Head of caudate nucleus (tissue), 42 donors: ENCODE measurements around the gene ADGRV1.
"Not testable (repeated sequence)": the region's sequence is repeated elsewhere in the genome, so short reads cannot be mapped to it uniquely, and the experiment has no call there.

ENCODE experiments used
- DNase-seq, 42 donors: peaks; one replicate each; pipeline versions ENCODE4 v3.0.0 to v3.0.0-alpha.2; 2020 to 2021; ENCODE audit warnings: mixed read lengths in 7 of 42
- intact Hi-C: fragments of 100-400 bp; cut with DNase I; formaldehyde crosslinking; loops from one replicate; pipeline ENCODE4 v1.15.0; 2022

Gene ADGRV1

DNA sequence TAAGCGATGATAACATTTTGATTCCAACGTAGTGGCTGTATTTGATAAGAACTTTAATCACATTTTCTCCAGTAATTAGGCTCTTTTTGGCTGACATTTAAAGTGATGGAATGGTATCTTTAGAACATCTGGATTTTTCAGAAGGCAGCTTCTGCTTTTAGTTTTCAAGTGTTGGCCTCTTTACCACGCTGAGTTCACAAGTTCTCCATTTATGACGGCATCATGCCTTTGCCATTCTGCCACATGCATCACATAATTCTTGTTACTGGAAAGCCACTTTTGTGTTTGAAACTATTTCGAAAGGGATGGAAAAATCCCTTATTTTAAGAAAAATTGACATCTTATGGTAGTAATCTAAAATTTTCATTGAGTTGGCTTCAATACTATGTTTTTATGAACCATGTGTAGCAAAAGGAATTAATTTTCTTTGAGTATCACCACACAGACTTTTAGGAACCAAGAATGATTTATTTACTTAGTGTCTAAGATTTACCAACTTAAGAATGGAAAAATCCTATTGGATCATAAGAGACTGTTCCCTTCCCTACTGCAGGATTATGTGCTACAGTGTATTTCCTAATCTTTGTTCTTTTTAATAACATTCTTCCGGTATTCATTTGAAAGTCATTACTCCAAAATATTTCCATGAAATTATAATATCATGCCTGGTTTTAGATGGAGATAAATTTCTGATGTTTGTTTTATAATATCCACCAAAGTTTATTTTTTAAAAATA lies 344.2 kb downstream of the ADGRV1 start:
- intact Hi-C loops: no loop called here
- DNase-seq: no peak

DNA sequence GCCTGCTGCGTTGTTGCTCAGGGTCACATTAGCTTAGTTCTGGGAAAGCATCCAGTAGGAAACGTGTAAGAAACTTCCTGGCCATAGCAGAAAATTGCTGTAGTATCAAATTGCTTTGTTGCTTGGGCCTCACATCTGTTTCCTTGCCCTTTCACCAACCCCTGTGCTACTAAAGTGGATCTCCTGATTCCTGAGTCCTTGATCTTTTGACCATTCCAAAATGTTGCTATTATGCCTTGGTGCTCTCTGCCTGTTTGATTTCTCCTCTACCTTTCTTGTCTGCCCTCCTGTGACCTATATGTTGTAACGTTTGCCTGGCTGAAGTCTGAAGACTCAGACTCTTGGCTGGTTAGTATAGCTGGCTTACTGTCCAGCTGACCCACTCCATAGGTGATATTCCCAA lies 350.5 kb downstream of the ADGRV1 start:
- intact Hi-C loops: no loop called here
- DNase-seq: no peak

DNA sequence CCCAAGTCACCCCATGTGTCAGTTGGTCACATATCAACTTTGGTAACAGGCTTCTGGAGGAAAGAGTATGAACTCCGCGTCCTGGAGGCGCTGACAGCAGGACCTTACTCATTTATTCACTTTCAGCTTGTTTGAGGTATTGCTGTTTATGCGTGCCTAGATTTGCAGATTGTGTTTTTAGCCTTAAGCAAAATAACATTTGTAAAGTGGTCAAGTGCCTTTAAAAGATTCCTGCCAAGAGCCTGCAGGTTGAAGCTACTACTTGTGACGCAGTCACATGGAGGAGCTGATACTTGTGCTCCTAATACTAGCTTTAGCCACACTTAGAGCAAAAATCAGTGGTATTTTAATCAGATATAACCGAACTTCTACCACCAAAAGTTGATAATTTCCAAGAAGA lies 351.3 kb downstream of the ADGRV1 start:
- no peak for DNase-seq
- intact Hi-C loops: no loop called here

DNA sequence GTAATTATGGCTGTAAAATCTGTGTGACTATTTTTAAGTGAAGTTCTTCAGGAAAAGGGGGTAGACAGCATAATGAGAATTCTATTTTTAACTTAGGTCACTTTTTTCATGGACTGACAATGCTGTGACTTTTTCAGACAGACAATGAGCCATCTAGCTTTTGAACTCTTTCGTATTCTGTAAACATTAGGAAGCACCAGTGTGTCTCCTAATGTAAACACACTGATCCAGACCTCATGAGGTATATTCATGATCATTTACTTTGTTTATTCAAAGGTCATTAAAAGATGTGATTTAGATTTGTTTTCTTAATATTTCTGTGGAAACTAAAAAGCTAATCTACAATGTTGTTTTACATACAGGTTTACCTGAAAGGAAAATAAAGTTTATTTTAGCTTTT lies 352.6 kb downstream of the ADGRV1 start:
- intact Hi-C loops: no loop called here
- no peak for DNase-seq

DNA sequence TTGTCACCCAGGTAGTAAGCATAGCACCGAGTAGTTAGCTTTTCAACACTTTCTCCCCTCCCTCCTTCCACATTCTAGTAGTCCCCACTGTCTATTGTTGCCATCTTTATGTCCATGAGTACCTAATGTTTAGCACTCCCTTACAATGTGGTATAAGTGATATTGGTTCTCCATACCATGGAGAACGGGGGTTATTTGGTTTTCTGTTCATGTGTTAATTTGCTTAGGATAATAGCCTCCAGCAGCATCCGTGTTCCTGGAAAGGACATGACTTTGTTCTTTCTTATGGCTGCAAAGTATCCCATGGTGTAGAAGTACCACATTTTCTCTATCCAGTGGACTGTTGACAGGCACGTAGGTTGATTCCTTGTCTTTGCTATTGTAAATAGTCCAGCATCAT lies 353.9 kb downstream of the ADGRV1 start:
- DNase-seq: no peak
- intact Hi-C loops: no loop called here

DNA sequence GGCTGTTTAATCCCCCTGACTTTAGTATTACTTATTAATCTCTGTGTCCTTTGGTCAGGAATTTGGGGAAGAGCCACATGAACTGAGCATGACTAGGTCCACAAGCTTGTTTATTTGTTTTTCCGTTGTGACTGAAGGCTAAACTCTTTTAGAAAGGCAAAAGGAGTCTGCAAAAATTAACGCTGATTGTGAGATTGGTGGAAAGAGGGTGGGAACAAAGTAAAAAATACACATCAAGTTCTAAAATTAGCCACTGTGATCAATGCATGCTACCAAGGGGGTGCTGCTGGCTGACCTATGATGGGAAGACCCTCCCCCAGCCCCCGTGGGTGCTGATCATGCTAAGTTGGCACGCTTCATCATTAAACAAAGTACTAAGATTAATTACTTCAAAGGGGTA lies 356.8 kb downstream of the ADGRV1 start:
- no peak for DNase-seq
- intact Hi-C loops: no loop called here

DNA sequence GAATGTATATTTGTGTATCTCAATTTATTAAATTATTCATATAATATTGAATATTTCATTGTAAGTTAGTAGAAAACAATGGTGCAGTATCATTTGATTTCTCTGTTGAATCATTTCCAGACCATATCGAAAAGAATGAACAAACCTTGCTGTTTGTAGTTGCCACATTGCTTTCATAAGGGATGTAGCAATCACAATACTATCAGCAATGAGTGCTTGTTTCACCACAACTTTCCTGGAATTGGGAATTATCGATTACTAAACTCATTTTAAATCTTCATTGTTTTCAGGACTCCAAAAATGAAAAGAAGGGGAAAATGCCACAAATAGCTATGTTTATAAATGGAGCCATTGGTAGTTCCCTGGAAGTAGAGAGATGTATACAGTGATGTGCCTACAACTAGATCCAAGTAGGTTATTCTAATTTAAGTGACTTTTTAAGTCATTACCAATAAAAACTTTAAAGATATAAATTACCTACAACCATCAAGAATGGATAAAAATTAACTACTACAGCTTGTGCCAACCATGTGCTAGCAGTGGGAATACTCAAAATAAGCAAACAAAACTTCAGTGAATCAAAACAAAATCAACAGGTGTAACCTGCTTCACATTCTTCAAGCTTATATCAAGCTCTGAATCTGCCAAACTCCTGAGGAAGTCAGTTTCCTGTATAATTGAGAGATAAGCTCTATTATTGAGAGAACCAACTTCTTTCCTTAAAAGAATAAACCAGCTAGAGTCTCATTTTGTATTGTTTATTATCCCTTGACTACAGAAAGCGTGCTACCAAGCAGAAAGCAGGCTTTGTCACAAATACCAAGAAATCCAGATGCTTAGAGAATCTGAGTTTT lies 358.6 kb downstream of the ADGRV1 start:
- DNase-seq: no peak
- intact Hi-C loops: no loop called here

DNA sequence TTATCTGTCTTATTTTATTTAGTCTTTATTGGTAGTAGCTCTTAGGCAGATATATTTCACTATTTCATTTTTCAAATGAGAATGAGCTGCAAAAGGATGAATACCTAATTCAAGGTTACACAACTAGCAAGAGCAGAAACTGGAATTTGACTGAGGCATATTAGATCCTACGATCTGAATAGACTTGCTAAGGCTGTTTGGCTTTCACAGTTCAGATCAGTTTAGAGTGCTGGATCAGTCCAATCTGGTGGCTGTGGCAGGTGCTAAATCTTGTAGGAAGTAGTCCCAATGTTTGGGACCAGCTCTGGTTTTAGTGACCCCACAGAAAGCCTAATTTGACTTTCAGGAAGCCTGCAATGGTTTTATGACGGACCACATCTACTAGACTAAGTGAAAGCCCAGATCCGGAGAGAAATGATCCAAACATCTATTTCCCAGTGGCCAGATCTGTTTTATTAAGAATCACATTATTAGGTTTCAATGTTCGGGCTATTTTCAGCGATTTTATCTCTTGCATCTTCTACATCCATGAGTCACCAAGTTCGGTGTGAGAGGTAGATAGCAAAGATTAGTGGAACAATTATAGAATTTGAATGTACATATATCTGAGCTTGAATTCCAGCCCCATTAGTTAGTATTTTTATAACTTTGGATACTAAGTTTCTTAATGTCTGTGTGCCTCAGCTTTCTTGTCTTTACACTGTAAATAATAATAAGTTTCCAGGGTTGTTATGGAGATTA lies 359.5 kb downstream of the ADGRV1 start:
- no peak for DNase-seq
- intact Hi-C loops: no loop called here

DNA sequence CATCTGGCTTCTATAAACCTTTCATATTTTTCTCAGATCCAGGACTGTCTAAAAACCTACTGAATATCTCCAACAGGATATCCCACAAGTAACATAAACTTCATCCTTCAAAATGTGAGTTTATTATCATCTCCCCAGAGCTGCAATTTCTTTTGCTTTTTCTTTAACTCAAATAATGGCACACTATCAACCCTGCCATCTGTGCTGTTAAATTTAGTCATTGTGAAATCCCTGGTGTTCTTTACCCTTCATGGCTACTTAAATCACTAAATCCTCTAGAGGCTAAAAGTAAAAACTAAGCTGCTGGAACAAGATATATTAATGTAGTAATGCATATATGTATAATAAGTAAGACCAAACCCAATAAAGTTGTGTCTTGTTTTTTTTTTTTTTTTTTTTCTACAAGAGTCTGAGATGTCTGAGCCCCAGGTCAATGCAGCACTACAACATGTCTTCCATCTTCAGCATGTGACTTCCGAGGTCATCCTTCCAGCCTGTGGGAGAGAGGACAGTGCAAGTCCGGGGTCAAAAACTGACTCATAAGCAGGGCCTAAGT lies 362.9 kb downstream of the ADGRV1 start:
- intact Hi-C loops: no loop called here
- DNase-seq: no peak

DNA sequence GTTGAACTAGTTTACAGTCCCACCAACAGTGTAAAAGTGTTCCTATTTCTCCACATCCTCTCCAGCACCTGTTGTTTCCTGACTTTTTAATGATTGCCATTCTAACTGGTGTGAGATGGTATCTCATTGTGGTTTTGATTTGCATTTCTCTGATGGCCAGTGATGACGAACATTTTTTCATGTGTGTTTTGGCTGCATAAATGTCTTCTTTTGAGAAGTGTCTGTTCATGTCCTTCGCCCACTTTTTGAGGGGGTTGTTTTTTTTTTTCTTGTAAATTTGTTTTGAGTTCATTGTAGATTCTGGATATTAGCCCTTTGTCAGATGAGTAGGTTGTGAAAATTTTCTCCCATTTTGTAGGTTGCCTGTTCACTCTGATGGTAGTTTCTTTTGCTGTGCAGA lies 365.6 kb downstream of the ADGRV1 start:
- DNase-seq, intact Hi-C loops: not testable (repeated sequence)

DNA sequence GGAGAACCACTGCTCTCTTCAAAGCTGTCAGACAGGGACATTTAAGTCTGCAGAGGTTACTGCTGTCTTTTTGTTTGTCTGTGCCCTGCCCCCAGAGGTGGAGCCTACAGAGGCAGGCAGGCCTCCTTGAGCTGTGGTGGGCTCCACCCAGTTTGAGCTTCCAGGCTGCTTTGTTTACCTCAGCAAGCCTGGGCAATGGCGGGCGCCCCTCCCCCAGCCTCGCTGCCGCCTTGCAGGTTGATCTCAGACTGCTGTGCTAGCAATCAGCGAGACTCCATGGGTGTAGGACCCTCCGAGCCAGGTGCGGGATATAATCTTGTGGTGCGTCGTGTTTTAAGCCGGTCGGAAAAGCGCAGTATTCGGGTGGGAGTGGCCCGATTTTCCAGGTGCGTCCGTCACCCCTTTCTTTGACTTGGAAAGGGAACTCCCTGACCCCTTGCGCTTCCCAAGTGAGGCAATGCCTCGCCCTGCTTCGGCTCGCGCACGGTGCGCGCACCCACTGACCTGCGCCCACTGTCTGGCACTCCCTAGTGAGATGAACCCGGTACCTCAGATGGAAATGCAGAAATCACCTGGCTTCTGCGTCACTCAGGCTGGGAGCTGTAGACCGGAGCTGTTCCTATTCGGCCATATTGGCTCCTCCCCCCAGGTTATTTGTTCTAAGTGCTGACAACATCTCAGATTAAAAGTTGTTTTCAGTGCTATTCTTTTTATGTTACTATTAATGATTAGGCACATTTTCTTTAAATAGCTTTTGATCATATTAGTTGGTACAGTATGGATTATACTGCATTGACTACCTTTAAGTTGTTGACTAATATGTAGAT lies 370.6 kb downstream of the ADGRV1 start:
- intact Hi-C loops, DNase-seq: not testable (repeated sequence)

DNA sequence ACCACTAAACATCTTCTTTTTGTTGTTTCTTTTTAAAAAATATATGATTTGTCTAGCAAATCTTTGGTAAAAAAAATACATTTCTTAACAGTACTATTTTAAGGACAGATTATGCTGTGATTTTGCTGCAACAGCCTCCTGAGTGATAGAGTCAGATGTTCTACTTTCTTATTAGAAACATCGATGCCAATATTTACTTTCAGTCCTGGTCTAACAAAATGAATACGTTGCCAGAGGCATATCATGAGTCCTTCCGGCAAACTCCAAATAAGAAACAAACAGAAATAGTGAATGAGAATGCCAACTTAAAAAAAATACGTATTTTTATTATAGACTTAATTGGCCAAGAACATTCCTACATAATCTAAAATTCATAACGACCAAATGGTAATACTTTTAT lies 371.5 kb downstream of the ADGRV1 start:
- DNase-seq: no peak
- intact Hi-C loops: no loop called here

DNA sequence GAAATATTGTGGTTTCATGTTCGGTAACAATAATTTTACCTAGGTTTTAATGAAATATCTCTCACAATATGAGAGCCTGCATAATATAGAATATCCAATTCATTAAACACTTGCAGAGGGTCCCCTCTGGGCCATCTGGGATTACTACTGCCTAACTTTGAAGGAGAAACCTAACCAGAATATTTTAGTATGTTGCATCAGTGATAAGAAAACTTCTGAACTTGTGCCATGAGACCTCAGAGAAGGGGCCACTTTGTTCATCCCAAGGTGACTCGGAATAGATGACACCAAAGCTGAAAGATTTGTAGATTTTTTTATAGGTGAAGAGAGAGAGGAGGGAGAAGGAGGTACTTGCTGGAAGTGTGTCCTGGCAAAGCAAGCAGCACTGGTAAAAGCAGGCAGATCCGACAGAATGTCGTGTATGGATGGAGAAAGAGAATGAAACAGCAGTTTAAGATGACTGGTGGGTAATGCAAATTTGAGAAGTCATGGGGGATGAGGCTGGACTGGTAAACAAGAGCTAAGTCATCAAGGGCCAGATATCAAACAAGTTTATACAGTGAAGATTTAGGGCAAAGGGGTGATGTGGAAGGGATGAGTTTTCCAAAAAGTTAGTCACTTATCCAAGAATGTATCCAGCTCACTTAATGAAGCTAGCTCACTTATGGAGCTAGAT lies 372.3 kb downstream of the ADGRV1 start:
- intact Hi-C loops: no loop called here
- no peak for DNase-seq

DNA sequence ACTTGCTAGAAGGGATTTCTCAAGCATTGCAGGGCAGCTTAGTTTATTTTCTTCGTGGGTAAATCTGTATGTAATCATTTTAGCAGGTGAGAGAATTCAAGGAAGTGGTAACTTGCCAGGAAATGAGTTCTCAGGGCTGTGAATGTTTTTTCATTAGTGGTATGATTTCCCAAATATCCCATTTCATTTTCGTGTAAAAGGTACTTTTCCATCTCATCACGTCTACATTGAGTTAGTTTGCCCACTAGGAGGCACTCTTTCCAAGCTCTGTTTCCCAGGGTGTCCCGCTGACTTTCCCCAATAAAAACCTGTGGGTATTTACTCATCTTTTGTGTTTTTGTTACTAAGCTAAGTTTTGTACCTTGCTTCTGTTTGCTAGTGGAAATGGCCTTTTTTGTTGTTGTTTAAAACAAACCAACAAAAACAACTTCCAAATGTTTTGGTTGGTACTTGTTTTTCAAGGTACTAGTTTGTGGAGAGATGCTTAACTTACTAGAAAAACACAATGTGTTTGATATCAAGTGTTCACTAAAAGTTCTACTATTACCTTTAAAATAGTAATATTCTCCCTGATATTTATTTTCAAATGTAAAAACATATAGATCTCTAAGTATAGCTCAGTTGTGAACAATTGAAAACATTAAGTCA lies 373.6 kb downstream of the ADGRV1 start:
- peak in 34 of 42 donors; percentile 3 to 82 (median 48) for DNase-seq

DNA sequence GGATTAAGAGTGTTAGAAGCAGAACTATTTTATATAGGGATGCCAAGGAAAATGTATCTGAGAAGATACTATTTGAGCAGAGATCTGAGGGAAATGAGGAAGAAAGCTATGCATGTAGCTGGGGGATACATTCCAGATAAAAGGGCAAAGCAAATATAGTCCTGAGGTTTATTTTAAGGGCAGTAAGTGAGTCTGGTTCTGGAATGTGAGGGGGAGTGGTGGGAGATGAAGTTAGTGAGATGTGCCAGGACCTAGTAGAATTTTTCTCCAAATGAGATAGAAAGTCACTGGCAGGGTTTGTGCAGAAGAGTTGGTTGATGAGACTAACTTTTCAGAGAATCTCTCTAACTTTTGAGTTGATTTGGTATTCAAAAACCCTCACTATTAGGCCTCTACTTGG lies 374.7 kb downstream of the ADGRV1 start:
- no peak for DNase-seq
- intact Hi-C loops: no loop called here

More for the DNA sequence above, 373.6 kb downstream of the ADGRV1 start:
- intact Hi-C loops: no loop called here

DNA sequence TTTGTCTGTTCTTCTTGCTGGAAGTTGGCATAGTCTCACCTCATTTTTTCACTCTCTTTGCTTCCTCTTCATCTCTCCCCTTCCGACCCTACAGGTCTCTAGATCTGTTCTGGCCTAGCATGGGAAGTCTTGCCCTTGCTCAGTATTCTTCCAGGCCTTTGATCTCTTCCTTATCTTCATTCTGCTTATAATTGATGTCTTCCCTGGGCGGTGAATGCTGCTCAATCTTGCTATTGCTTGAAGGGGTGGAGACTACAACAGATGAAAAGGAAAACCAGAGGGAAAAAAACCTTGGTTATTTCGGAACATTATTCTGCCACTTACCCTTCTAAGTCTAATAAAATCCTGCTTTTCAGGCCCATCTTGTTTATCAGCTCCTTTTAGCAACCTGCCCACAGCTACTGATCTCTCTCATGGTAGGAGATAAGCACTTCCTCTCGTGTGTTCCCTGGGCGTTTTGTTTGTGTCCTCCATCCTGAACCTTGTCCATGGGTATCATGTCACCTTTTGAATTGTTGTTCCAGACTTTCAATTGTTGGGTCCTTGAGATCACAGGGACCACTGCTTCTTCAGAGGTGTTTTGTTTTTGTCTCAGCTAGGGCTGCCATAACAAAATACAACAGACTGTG lies 375.6 kb downstream of the ADGRV1 start:
- no peak for DNase-seq
- intact Hi-C loops: no loop called here

DNA sequence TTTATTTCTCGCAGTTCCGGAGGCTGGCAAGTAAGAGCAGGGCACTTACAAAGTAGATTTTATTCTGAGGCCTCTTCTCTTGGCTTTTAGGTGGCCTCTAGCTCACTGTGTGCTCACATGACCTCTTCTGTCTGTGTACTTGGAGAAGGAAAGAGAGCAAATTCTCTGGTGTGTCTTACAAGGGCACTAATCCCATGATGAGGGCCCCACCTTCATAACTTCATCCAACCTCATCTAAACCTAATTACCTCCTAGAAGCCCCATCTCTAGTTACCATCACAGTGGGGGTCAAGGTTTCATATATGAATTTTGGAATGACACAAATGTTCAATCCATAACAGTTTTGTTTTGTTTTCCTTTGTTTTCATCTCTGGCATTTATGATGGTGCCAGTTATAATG lies 376.1 kb downstream of the ADGRV1 start:
- DNase-seq: no peak
- intact Hi-C loops: no loop called here
